OCI-LY7 (cell line): ENCODE measurements around the gene LRRC28.

Source experiments
- EZH2phosphoT487 ChIP-seq: fragments of 200-600 bp; sonication (generic); IDR thresholded peaks from 2 replicates; pipeline ENCODE4 v1.6.1; 2018; ENCODE audit warnings: low read depth, borderline replicate concordance, mild to moderate bottlenecking, mixed run types, antibody characterized with exemption, low read length, moderate library complexity, mixed read lengths
- TF ChIP-seq, protein P1 (sequence below): fragments of 200-600 bp; sonication (generic); conservative IDR thresholded peaks from 2 replicates; pipeline ENCODE4 v1.5.1; 2014; ENCODE audit warnings: mild to moderate bottlenecking, antibody characterized with exemption, low read length, moderate library complexity, mixed read lengths

DNA sequence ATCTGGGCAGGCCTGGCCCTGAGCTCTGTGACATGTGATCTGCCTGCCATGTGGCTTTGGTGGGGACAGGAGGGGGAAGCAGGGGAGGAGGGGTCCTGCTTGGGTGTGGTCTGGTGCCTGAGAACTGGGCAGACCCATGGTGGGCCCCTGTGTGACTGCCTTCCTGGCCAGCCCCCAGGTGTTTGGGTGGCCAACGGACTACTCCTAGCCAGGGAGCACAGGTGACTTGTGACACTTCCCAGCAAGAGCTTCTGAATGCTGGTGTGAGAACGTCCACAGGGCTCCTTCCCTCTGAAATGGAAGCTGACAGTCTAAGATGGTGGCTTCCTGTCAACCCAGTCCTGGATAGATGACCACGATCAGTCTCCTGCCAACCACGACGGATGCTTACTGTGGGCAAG lies 178.4 kb downstream of the LRRC28 start:
- TF ChIP-seq, protein P1, sequence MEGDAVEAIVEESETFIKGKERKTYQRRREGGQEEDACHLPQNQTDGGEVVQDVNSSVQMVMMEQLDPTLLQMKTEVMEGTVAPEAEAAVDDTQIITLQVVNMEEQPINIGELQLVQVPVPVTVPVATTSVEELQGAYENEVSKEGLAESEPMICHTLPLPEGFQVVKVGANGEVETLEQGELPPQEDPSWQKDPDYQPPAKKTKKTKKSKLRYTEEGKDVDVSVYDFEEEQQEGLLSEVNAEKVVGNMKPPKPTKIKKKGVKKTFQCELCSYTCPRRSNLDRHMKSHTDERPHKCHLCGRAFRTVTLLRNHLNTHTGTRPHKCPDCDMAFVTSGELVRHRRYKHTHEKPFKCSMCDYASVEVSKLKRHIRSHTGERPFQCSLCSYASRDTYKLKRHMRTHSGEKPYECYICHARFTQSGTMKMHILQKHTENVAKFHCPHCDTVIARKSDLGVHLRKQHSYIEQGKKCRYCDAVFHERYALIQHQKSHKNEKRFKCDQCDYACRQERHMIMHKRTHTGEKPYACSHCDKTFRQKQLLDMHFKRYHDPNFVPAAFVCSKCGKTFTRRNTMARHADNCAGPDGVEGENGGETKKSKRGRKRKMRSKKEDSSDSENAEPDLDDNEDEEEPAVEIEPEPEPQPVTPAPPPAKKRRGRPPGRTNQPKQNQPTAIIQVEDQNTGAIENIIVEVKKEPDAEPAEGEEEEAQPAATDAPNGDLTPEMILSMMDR = no peak
- no peak for TF ChIP-seq EZH2phosphoT487
